HPDE6-E6E7 (cell line): ENCODE data around the gene PRKCB.
"Not testable (repeated sequence)": the region's sequence is repeated elsewhere in the genome, so short reads cannot be mapped to it uniquely, and the experiment has no call there.

Source experiments
- DNase-seq: peaks from one replicate; pipeline ENCODE4 v3.0.0; 2011; ENCODE audit warnings: missing footprints; ENCODE audit errors: extremely low spot score

PRKCB gene

GRCh38 chr16:24007934-24008333 lies 172.2 kb downstream of the PRKCB start:
- no peak for DNase-seq

GRCh38 chr16:24009098-24009497 lies 173.3 kb downstream of the PRKCB start:
- DNase-seq = no peak

GRCh38 chr16:24009955-24010354 lies 174.2 kb downstream of the PRKCB start:
- no peak for DNase-seq

GRCh38 chr16:24010440-24011089 lies 174.8 kb downstream of the PRKCB start:
- peak; percentile 60 for DNase-seq

- DNase-seq = no peak
These were observed 175.5 kb downstream of the PRKCB start for GRCh38 chr16:24011237-24011636.

- DNase-seq = no peak
These were observed 177.4 kb downstream of the PRKCB start for GRCh38 chr16:24013054-24013636.

GRCh38 chr16:24013864-24014645 lies 178.3 kb downstream of the PRKCB start:
- no peak for DNase-seq

- not testable (repeated sequence) for DNase-seq
These were observed 179.2 kb downstream of the PRKCB start for GRCh38 chr16:24014955-24015354.

GRCh38 chr16:24015923-24016322 lies 180.1 kb downstream of the PRKCB start:
- DNase-seq = no peak

- no peak for DNase-seq
These were observed 182.7 kb downstream of the PRKCB start for GRCh38 chr16:24018485-24018884.

- DNase-seq = no peak
These were observed 187.0 kb downstream of the PRKCB start for GRCh38 chr16:24022797-24023196.

- DNase-seq = no peak
These were observed 187.8 kb downstream of the PRKCB start for GRCh38 chr16:24023621-24024020.

- no peak for DNase-seq
These were observed 189.2 kb downstream of the PRKCB start for GRCh38 chr16:24024971-24025370.

- no peak for DNase-seq
These were observed 191.7 kb downstream of the PRKCB start for GRCh38 chr16:24027466-24027865.

GRCh38 chr16:24029841-24030240 lies 194.1 kb downstream of the PRKCB start:
- not testable (repeated sequence) for DNase-seq

GRCh38 chr16:24035127-24035842 lies 199.5 kb downstream of the PRKCB start:
- DNase-seq = no peak

- DNase-seq = no peak
These were observed 200.3 kb downstream of the PRKCB start for GRCh38 chr16:24036038-24036543.

- peak; percentile 64 for DNase-seq
These were observed 200.8 kb downstream of the PRKCB start for GRCh38 chr16:24036614-24037013.

- DNase-seq = no peak
These were observed 201.6 kb downstream of the PRKCB start for GRCh38 chr16:24037335-24037734.

- peak; percentile 61 for DNase-seq
These were observed 206.2 kb downstream of the PRKCB start for GRCh38 chr16:24041834-24042631.

GRCh38 chr16:24044467-24044866 lies 208.7 kb downstream of the PRKCB start:
- no peak for DNase-seq
